ENCODE data around the gene PLEKHG3.

- TF ChIP-seq, protein P1, sequence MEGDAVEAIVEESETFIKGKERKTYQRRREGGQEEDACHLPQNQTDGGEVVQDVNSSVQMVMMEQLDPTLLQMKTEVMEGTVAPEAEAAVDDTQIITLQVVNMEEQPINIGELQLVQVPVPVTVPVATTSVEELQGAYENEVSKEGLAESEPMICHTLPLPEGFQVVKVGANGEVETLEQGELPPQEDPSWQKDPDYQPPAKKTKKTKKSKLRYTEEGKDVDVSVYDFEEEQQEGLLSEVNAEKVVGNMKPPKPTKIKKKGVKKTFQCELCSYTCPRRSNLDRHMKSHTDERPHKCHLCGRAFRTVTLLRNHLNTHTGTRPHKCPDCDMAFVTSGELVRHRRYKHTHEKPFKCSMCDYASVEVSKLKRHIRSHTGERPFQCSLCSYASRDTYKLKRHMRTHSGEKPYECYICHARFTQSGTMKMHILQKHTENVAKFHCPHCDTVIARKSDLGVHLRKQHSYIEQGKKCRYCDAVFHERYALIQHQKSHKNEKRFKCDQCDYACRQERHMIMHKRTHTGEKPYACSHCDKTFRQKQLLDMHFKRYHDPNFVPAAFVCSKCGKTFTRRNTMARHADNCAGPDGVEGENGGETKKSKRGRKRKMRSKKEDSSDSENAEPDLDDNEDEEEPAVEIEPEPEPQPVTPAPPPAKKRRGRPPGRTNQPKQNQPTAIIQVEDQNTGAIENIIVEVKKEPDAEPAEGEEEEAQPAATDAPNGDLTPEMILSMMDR (IDR thresholded peaks at IDR 0.05; ENCODE audit: low read depth, low read length, poor library complexity, severe bottlenecking): no peak
- no peak for TF ChIP-seq EZH2phosphoT487 (IDR thresholded peaks at IDR 0.05; ENCODE audit: borderline replicate concordance, low read length)
Measured at GRCh38 chr14:64752909-64753308, 48.7 kb downstream of the PLEKHG3 start.
